NT2/D1 (cell line): Measurements from ENCODE around the gene GPR65.

Experiments
- SUZ12 ChIP-seq: IDR thresholded peaks from 2 replicates; pipeline ENCODE4 v1.6.1; 2011; ENCODE audit not compliant: insufficient read length, insufficient read depth; ENCODE audit errors: extremely low read depth
- YY1 ChIP-seq: IDR thresholded peaks from 2 replicates; pipeline ENCODE4 v1.6.1; 2011; ENCODE audit not compliant: insufficient read length, insufficient read depth

GRCh38 chr14:88029500-88029899 is 24.6 kb downstream of the GPR65 start:
- TF ChIP-seq SUZ12 (no peak), YY1 (no peak)
